Neuron (in vitro differentiated cells): ENCODE data around the gene RIPOR3.
"Not testable (repeated sequence)": the region's sequence is repeated elsewhere in the genome, so short reads cannot be mapped to it uniquely, and the experiment has no call there.

ENCODE experiments used
- H2AFZ ChIP-seq: one replicate; pipeline ENCODE4 v1.6.1; 2013; ENCODE audit warnings: low read depth, mild to moderate bottlenecking, inconsistent platforms, low read length, moderate library complexity
- H3K27me3 ChIP-seq: one replicate; pipeline ENCODE4 v1.6.1; 2013; ENCODE audit warnings: low read length; ENCODE audit not compliant: insufficient read depth
- H3K36me3 ChIP-seq: one replicate; pipeline ENCODE4 v1.6.1; 2013; ENCODE audit warnings: low read length; ENCODE audit not compliant: insufficient read depth
- H3K4me1 ChIP-seq: one replicate; pipeline ENCODE4 v1.6.1; 2013; ENCODE audit warnings: low read length; ENCODE audit not compliant: insufficient read depth
- H3K4me3 ChIP-seq: 2 replicates; pipeline ENCODE4 v1.5.1; 2013; ENCODE audit warnings: mild to moderate bottlenecking, low read length, moderate library complexity
- H3K9me3 ChIP-seq: one replicate; pipeline ENCODE4 v1.6.1; 2013; ENCODE audit warnings: low read length

The RIPOR3 gene

DNA sequence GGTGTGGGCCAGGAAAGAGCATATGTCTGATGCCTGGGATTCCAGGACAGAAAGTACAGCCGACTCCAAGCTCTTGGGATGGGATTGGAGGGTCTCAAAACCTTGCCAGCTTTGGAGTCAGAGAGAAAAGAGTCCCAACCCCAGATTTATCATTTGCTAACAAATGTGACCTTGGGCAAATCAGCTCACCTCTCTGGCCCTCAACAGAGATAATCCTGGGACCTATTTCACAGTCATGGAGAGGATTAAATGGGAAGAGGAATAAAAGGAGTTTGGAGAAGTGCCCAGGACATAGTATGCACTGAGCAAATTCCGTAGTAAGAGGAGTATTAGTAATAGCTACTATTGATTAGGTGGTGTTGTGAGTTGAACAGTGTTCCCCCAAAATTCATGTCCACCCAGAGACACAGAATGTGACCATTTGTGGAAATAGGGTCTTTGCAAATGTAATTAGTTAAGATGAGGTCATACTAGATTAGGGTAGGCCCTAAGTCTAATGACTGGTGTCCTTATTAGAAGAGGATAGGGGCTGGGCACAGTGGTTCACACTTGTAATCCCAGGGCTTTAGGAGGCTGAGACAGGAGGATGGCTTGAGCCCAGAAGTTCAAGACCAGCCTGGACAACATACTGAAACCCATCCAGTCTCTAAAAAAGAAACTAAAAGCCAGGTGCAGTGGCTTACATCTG lies 17.1 kb downstream of the RIPOR3 start:
- Histone ChIP-seq H3K36me3 (no peaks in the 10 kb centered on the region), H3K9me3 (no peaks in the 10 kb centered on the region), H3K4me3 (no peak overlapping the region), H2AFZ (no peak overlapping the region), H3K27me3 (no peaks in the 10 kb centered on the region), H3K4me1 (no peaks in the 10 kb centered on the region)

DNA sequence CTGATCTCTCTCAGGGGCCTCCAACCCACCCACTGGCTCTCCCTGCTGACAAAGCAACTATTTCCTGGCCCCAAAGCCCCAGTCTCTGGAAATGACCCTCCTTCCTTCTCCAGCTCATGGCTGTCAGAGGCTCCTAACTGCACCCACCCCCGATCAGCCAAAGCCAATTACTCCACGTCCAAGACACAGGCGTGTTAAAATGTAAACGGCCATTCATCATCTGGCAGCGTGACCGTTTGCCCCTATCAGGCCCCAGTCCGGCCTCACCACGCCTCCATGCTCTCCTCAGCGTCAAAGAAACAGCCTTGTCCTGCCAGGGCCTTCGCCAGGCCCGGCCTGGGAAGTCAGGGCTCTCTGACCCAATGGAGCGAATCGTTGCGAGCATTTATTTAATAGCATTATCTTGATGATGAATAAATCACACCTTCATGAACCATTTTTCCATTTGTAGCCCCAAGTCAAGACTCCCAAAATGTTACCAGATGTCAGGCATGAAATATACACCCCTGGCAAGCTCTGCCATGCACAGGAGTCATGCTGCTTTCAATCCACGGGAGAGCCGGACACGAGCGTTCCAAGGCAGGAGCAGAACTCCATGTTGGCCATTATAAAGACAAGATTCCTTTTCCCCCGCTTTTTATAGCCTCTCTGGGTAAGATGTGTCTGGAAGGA lies 17.7 kb downstream of the RIPOR3 start:
- Histone ChIP-seq H3K36me3 (no peaks in the 10 kb centered on the region), H3K27me3 (no peaks in the 10 kb centered on the region), H3K4me1 (no peaks in the 10 kb centered on the region), H3K9me3 (no peaks in the 10 kb centered on the region), H2AFZ (no peak overlapping the region), H3K4me3 (no peak overlapping the region)

DNA sequence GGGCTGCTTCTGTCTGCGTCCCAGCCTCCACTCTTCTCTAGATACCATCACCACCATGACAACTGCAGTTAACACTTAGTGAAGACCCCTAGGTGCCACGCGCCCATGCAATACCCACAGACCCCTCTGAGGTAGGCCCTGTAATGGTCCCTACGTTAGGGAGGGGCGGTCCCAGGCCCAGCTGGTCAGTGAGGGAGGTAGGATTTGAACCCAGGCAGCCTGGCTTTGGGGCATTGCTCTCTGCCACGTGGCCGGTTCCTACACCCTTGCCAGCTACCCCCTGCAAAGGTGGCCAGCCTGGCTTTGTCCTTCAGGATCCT lies 18.2 kb downstream of the RIPOR3 start:
- no peaks in the 10 kb centered on the region for H3K9me3 ChIP-seq
- no peak overlapping the region for H3K4me3 ChIP-seq
- no peak overlapping the region for H2AFZ ChIP-seq
- no peaks in the 10 kb centered on the region for H3K4me1 ChIP-seq
- no peaks in the 10 kb centered on the region for H3K27me3 ChIP-seq
- H3K36me3 ChIP-seq: no peaks in the 10 kb centered on the region

DNA sequence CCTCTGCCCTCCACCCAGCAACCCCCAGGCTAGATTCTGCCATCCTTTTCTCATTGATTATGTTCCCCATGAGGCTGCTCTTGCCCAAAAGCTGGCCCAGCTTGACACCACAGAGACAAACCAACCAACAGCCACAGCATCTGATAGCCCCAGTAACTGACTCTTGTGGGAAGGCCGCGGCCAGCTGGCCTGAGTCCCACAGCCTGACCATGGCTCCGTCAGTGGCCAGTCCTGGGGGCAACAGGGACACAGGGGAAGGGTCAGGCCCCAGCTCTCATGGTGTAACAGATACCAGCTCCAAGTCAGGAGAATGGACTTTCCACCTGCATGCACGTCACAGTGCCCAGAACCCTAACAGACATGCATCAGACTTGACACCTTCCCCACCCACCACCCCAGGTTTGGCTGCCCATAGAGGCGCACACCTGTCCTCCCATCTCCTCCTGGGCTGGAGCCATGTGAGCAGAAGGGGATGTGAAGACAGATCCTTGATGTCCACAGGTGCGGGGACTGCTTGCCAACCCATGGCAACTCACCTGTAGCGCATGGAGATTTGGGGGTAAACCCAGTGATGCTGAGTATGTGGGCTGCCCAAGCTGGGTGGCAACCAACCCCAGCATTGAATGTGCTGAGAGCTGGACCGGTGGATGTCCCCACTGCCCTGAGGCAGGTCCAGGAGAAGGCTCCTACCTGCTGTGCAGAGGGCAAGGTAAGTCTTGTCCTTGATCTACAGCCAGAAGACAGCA lies 18.8 kb downstream of the RIPOR3 start:
- no peaks in the 10 kb centered on the region for H3K9me3 ChIP-seq
- H3K27me3 ChIP-seq: no peaks in the 10 kb centered on the region
- no peaks in the 10 kb centered on the region for H3K36me3 ChIP-seq
- H2AFZ ChIP-seq: no peak overlapping the region
- H3K4me3 ChIP-seq: no peak overlapping the region
- H3K4me1 ChIP-seq: no peaks in the 10 kb centered on the region

DNA sequence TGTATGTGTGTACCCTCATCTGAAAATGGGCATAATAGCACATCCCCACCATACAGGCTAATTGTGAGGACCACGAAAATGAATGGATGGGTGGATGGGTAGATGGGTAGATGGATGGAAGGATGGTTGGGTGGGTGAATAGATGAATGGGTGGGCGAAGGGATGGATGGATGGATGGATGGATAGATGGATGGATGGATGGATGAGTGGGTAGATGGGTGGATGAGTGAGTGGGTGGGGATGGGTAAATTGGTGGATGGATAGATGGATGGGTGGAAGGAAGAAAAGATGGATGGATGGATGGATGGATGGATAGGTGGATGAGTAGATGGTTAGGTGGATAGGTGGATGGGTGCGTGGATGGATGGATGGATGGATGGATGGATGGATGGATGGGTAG lies 19.7 kb downstream of the RIPOR3 start:
- Histone ChIP-seq H3K27me3 (no peaks in the 10 kb centered on the region), H3K36me3 (no peaks in the 10 kb centered on the region), H3K4me3 (no peak overlapping the region), H2AFZ (no peak overlapping the region), H3K4me1 (no peaks in the 10 kb centered on the region), H3K9me3 (no peaks in the 10 kb centered on the region)

DNA sequence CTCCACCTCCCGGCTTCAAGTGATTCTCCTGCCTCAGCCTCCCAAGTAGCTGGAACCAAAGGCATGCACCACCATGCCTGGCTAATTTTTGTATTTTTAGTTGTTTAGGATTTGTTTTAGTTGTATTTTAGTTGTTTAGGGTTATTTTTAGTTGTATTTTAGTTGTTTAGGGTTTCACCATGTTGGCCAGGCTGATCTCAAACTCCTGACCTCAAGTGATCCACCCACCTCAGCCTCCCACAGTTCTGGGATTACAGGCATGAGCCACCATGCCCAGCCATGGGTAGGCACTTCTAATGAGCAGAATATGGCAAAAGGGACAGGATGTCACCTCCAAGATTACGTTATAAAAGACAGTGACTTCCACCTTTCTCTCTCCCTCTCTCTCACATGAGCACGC lies 20.3 kb downstream of the RIPOR3 start:
- not testable (repeated sequence) for H3K4me1 ChIP-seq, H3K36me3 ChIP-seq

DNA sequence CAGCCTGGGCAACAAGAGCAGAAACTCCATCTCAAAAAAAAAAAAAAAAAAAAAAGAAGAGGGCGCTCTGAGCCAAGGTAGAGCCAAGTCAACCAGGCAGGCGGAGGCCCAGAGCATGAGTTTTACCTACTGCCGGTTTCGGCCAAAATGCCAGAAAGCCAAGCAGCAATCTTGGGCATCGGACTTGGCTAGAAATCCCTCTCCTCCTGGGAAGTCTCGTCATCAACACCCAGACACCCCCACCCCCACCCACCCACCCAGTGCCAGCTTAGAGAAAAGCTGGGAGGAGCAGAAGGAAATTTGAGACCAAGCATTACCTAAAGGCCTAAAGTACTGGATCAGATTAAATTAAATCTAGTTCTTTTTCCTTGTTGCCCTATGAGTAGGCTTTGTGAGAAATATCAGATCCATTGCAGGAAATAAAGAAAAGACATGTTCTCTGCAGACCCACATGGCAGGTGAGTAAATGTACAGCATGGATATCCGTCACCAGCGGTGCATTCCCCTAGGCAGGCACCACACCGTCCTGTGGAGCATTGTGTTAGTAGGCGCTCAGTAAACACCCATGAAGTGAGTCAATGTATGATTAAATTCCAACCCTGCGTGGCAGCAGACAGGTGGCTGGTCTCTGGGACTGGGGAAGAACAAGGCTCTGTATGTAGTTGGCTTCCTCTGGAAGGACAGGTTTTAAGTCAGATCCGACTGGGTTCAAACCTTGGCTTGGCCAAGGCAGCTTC lies 21.0 kb downstream of the RIPOR3 start:
- H3K4me1 ChIP-seq: no peaks in the 10 kb centered on the region
- no peaks in the 10 kb centered on the region for H3K27me3 ChIP-seq
- H3K4me3 ChIP-seq: no peak overlapping the region

More for the DNA sequence above, 20.3 kb downstream of the RIPOR3 start:
- H3K9me3 ChIP-seq, H3K4me3 ChIP-seq, H2AFZ ChIP-seq, H3K27me3 ChIP-seq: not testable (repeated sequence)

DNA sequence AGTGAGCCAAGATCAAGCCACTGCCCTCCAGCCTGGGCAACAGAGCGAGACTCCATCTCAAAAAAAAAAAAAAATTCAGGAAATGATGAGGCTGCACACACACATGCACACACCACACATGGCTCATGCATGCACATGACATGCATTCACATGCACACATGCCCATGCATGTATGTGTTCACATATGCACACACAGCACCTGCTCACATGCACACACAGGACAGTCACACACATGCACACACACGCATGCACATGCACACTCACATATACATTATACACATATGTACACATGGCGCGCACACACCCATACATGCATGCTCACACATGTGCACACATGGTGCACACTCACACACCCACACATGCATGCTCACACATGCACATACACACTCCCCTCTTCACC lies 22.5 kb downstream of the RIPOR3 start:
- no peak overlapping the region for H2AFZ ChIP-seq
- no peaks in the 10 kb centered on the region for H3K36me3 ChIP-seq
- H3K4me3 ChIP-seq: no peak overlapping the region
- H3K4me1 ChIP-seq: no peaks in the 10 kb centered on the region
- no peaks in the 10 kb centered on the region for H3K9me3 ChIP-seq
- H3K27me3 ChIP-seq: no peaks in the 10 kb centered on the region

More for the DNA sequence above, 21.0 kb downstream of the RIPOR3 start:
- Histone ChIP-seq H3K9me3 (no peaks in the 10 kb centered on the region), H3K36me3 (no peaks in the 10 kb centered on the region), H2AFZ (no peak overlapping the region)

DNA sequence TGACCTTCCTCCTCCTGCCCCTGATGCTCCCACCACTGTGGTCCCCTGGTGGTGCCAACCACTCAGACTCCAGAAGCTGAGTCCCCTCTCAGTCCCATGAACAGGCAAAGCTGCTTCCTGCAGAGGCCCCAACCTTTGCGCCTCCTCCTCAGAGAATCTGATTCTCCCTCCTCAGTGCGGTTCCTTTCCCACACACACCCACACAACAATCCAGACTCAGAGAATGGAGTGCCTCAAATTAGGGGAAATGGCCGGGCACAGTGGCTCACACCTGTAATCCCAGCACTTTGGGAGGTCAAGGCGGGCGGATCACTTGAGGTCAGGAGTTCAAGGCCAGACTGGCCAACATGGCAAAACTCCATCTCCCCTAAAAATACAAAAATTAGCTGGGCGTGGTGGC lies 23.0 kb downstream of the RIPOR3 start:
- Histone ChIP-seq H3K36me3 (no peaks in the 10 kb centered on the region), H3K27me3 (no peaks in the 10 kb centered on the region), H3K9me3 (no peaks in the 10 kb centered on the region), H3K4me1 (no peaks in the 10 kb centered on the region), H2AFZ (no peak overlapping the region), H3K4me3 (no peak overlapping the region)

DNA sequence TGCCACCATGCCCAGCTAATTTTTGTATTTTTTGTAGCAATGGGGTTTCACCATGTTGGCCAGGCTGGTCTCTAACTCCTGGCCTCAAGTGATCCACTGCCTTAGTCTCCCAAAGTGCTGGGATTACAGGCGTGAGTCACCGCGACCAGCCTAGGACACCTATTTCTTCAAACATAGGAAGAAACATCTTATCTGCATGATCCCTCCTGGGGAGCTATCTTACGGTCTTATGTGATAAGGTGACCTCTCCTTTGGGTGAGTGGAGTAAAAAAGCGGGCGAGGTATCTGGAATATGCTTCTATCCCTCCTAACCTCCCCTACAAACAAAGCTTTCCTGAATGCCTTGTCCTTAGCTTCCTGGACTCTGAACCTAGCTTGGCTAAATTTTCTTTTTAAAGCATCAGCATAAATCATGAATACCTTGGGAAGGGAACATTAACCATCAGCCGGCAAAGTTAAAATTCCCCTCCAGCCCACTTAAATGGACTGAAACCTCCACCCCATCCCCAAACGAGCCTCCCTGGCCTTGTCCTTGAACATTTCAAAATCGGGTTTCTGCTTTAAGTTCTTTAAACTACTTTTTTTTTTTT lies 24.5 kb downstream of the RIPOR3 start:
- H3K4me1 ChIP-seq: no peaks in the 10 kb centered on the region
- no peak overlapping the region for H3K4me3 ChIP-seq
- H3K9me3 ChIP-seq: no peaks in the 10 kb centered on the region
- no peaks in the 10 kb centered on the region for H3K36me3 ChIP-seq
- no peaks in the 10 kb centered on the region for H3K27me3 ChIP-seq
- no peak overlapping the region for H2AFZ ChIP-seq

DNA sequence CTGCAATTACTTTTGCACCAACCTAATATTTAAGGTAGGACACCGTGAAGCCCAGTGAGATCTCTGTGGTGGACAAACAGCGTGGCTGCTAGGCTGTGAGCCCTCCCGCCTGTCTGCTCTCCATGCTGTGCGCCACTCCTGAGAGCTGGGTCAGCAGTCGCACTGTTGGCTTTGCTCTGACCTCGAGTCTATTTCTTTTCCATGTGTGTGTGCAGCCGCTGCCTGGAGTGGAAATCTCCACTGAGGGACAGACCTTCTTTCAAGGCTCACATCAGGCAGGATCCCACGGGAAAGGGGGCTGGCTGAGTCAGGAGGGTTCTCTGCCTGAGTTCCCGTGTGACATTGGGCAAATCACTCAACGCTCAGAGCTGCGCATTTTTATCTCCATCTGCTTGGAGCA lies 27.1 kb downstream of the RIPOR3 start:
- Histone ChIP-seq H3K27me3 (no peaks in the 10 kb centered on the region), H3K4me3 (no peak overlapping the region), H3K4me1 (peaks cover 4% of the 10 kb centered on the region), H3K9me3 (no peaks in the 10 kb centered on the region), H3K36me3 (no peaks in the 10 kb centered on the region), H2AFZ (no peak overlapping the region)

DNA sequence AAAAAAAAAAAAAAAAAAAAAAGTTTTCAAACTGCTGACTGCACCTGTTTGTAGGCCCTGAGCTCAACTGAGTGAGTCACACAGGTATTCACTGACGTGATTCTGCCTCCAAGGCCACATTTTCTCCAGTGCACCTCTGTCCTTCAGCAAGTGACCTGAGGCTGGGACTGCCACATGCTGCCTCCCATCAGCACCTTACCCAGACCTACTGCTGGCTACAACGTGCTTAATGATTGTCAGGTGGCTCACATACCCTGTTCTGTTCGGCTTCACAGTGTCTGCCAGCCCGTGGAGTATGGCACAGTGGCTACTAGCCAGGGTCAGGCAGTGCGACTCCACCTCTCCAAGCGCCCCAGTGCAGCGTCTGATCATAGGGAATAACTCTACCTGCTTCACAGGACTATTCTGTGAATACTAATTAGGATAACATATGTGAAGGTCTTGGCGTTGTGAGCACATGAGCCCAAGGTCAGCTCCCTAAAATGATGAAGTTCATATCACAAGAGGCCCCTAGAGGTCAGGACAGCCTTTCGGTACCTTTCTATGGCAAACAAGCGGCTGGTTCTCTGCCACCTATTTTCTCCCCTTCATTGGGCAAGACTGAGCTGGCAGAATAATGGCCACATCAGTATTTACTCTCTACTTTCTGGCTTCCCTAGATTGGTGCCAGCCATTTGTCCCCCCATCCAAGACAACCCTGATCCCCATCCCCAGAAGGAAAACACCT lies 28.1 kb downstream of the RIPOR3 start:
- H3K4me1 ChIP-seq: peaks cover 4% of the 10 kb centered on the region

More for the DNA sequence above, 28.1 kb downstream of the RIPOR3 start:
- H3K9me3 ChIP-seq: no peaks in the 10 kb centered on the region
- no peak overlapping the region for H3K4me3 ChIP-seq
- H2AFZ ChIP-seq: no peak overlapping the region
- no peaks in the 10 kb centered on the region for H3K27me3 ChIP-seq
- H3K36me3 ChIP-seq: no peaks in the 10 kb centered on the region
